GM12874 (cell line): ENCODE measurements around the gene CHRNA3.

Experiments
- TF ChIP-seq, protein P1 (sequence below): IDR thresholded peaks from 2 replicates; pipeline ENCODE4 v1.5.1; 2011; ENCODE audit warnings: low read depth, mild to moderate bottlenecking, control low read depth, low read length, moderate library complexity; ENCODE audit not compliant: insufficient read depth

The CHRNA3 gene

DNA sequence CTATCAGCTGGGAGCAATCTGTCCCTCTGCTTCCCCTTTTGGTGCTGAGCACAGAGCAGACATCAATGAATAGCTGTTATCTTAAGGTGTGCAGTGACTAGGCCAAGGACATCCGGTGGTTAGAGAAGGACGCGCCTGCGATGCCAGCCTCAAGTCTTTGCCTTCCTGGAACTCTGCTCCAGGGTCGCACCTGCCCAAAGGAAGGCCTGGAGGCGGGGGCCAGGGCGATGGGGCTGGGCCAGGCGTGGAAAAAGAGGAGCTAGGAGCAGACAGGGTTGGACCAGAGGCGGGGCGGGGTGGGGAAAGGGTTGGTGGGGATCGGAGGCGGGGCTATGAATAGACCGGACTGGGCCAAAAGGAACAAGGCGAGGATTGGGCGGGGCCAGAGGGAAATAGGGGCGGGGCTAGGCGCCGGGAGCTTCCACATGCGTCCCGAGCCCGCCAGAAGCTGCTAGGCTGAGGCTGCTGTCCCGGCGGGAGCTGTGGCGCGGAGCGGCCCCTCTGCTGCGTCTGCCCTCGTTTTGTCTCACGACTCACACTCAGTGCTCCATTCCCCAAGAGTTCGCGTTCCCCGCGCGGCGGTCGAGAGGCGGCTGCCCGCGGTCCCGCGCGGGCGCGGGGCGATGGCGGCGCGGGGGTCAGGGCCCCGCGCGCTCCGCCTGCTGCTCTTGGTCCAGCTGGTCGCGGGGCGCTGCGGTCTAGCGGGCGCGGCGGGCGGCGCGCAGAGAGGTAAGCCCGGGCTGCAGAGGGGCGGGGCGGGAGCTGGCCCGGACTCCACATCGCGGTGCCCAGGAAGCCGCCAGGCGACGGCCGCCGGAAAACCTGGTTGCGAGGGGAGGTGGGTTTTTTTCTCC, 55.5 kb downstream of the CHRNA3 start, which contains the start of gene CHRNA5:
Gene CHRNA5, plus strand, starts transcription at position 424 of the 854 bp plus-strand sequence. Its CDS starts 200 bp downstream, at position 624.
- TF ChIP-seq, protein P1, sequence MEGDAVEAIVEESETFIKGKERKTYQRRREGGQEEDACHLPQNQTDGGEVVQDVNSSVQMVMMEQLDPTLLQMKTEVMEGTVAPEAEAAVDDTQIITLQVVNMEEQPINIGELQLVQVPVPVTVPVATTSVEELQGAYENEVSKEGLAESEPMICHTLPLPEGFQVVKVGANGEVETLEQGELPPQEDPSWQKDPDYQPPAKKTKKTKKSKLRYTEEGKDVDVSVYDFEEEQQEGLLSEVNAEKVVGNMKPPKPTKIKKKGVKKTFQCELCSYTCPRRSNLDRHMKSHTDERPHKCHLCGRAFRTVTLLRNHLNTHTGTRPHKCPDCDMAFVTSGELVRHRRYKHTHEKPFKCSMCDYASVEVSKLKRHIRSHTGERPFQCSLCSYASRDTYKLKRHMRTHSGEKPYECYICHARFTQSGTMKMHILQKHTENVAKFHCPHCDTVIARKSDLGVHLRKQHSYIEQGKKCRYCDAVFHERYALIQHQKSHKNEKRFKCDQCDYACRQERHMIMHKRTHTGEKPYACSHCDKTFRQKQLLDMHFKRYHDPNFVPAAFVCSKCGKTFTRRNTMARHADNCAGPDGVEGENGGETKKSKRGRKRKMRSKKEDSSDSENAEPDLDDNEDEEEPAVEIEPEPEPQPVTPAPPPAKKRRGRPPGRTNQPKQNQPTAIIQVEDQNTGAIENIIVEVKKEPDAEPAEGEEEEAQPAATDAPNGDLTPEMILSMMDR, result no peak

DNA sequence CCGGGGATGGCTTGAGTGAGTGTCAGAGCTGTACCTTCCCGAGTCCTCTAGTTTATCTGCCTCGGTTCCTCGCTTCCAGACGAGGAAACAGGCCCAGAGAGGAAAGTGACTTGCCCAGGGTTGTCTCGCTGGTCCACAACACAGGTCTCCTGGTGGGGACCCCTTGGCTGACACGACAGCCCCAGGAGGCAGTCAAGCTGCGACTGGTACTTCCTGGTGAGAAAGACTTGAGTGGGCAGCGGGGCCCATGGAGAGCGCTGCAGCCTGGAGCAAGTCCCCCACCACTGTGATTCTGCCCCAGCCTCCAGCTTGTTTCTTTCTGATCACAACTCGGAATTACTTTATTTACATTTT, 56.1 kb downstream of the CHRNA3 start:
- TF ChIP-seq, protein P1, result no peak

DNA sequence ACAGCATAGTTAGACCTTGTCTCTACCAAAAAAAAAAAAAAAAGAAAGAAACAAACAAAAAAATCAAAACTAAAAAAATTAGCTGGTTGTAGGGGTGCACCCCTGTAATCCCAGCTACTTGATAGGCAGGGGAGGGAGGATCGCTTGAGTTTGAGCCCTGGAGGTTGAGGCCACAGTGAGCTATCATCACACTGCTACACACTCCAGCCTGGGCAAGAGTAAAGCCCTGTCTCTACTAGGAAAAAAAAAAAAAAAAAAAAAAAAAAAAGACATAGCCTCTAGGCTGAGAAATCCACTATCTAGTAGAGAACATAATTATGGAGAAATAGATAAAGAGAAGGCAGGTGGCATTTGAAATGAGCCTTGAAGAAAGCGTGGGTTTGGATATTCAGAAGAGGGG, 57.7 kb downstream of the CHRNA3 start:
- TF ChIP-seq, protein P1, result no peak

DNA sequence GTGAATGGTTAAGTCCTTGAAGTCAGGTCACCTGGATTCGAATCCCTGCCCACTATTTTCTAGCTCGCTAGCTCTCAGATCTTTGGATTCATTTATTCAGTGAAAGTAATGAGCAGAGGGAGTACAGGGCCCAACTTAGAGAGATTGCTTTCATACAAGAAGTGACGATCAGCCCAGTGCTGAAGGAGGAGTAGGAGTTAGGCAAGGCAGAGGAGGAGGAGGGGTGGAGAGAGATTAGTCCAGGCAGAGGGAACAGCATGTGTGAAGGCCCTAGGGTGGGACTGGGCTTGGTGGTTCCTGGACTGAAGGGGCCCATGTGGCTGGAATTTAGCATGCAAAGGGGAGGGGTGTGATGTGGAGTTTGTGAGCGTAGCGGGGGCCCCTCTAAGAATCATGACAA, 59.3 kb downstream of the CHRNA3 start:
- TF ChIP-seq, protein P1, result no peak

DNA sequence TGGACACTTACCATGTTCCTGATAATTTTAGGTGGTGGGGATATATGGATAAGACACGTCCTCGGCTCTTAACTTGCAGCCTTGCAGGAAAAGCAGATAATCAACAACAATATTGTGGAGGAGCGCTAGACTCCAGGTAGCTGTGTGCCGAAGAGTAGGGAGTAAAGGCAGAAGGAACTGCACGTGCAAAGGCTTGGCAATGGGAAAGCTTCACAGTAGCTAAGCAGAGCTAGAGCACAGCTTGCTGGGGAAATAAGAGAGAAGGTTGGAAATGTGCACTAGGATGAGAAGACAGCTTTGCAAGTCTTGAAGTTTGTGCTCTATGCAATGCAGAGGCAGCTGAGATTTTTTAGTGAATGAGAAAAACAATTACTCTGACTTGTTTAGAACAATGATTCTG, 68.2 kb downstream of the CHRNA3 start:
- TF ChIP-seq, protein P1, result no peak

DNA sequence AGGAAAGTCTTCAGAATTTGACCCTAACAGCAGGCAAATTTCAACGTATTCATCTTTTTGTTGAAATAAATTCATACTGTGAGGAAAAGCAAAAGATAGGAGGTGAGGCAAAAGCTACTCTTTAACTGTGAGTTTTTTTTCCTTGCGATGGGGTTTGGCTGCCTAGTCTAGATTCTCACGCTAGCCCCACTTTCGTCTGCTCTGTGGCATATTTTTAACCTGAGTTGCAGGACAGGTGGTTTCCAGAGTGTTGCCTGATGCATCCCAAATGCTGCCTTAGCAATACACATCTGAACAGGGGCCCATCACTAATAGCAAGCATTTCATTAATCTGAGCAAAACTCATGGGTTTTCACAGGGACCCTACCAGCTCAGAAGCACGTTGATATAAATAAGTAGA, 68.9 kb downstream of the CHRNA3 start:
- TF ChIP-seq, protein P1, result no peak

DNA sequence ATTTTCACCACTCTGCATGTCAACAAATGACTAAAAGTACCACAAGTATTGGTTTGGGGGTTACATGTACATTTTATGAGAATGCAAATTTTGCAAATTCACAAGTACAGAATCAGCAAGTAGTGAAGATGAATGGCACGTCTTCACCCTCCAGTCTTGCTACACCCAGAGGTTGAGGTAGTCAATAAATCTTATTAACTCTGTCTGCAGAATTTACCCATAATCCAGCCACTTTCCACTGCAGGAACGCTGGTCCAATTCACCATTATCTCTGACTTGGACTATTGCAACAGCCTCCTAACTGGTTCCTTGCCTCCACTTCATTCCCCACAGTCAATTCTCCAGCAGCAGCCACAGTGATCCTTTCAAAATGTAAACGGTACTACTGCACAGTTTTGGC, 70.0 kb downstream of the CHRNA3 start:
- TF ChIP-seq, protein P1, result no peak
